Ovary (tissue), 9 donors: ENCODE results near the gene SPATA21. TPM values are rescaled to one million over a fixed set of nuclear protein-coding genes. Genes with fewer than 3 reads are reported as not detected.

ENCODE experiments used
- DNase-seq, 5 donors: peaks; one replicate each; pipeline ENCODE4 v3.0.0-alpha.2; 2019 to 2020
- H3K27ac ChIP-seq, 2 donors: fragments of 200-600 bp; one replicate each; pipeline versions ENCODE4 v1.5.1 to v1.8.0; 2019 to 2022
- H3K27me3 ChIP-seq: fragments of 200-600 bp; one replicate; pipeline ENCODE4 v1.8.0; 2022
- H3K36me3 ChIP-seq: fragments of 200-600 bp; sonication (generic); one replicate; pipeline ENCODE4 v1.5.1; 2019
- H3K4me1 ChIP-seq: one replicate; pipeline ENCODE4 v1.8.1; 2013; ENCODE audit warnings: mild to moderate bottlenecking, moderate library complexity; ENCODE audit not compliant: insufficient read depth
- H3K4me3 ChIP-seq: fragments of 200-600 bp; sonication (generic); one replicate; pipeline ENCODE4 v1.5.1; 2017
- H3K9me3 ChIP-seq, 2 donors: fragments of 200-600 bp in 1 of 2; sonication (generic) in 1 of 2; one replicate each; pipeline versions ENCODE4 v1.5.1 to v1.8.1; 2013 to 2019; ENCODE audit warnings: mild to moderate bottlenecking in 1 of 2, moderate library complexity in 1 of 2
- CTCF ChIP-seq, 3 donors: fragments of 450-650 bp in 2 of 3; fragments of 200-600 bp in 1 of 3; IDR thresholded peaks; one replicate each; pipeline versions ENCODE4 v1.5.1 to v1.8.0; 2016 to 2022; ENCODE audit warnings: antibody characterized with exemption in 3 of 3, mild to moderate bottlenecking in 1 of 3
- EP300 ChIP-seq: sonication (generic); formaldehyde crosslinking; IDR thresholded peaks from one replicate; pipeline ENCODE4 v1.6.1; 2017; ENCODE audit warnings: antibody characterized with exemption
- POLR2A ChIP-seq: fragments of 450-650 bp; IDR thresholded peaks from one replicate; pipeline ENCODE4 v1.6.1; 2017; ENCODE audit warnings: antibody characterized with exemption, mild to moderate bottlenecking, moderate library complexity
- WGBS, 3 donors: extraction: QIAGEN DNeasy Blood & Tissue Kit in 1 of 3; methylation state at CpG; one replicate each; pipeline versions ENCODE4 v1.1.5 to v1.1.7; 2013 to 2017; 5-methylcytosine and 5-hydroxymethylcytosine counted together
- intact Hi-C, 4 donors: fragments of 100-400 bp; cut with DNase I; formaldehyde crosslinking; loops; one replicate each; pipeline versions ENCODE4 v1.11.0 to v1.15.1; 2022 to 2023
- polyA plus RNA-seq, 2 donors: library from polyadenylated mRNA; stranded (reverse); fragments of 200-250 nt in 1 of 2; fragments of 350-450 nt in 1 of 2; fragmentation: Illumina TruSeq in 1 of 2; extraction: RNeasy Lipid Tissue Mini Kit (QIAGEN cat#74804) in 1 of 2; gene quantifications; one replicate each; pipeline ENCODE4 v1.2.3, GENCODE V29; 2013 to 2014
- total RNA-seq, 7 donors: library from RNA; depleted of rRNA in 2 of 7; stranded (reverse); fragments of >200 nt in 2 of 7; fragmentation: NEBNext Ultra II Directional in 3 of 7; extraction: Animal tissue kit (Norgen Biotek cat#: 25700) in 3 of 7; gene quantifications; one replicate each; pipeline versions ENCODE4 v1.1.0 to v1.2.4, GENCODE V29; 2016 to 2023
- donor health status: DM: no; HTN: no; CAD: no; lungs with moderate emphysema.
- donor health status: DM: no; HTN: no; CAD: no.
- donor health status: Bipolar disorder and iron deficiency.
- donor health status: DM: yes; HTN: yes; CAD: no.
- donor health status: DM: no; HTN: no; CAD: no.
- donor health status: DM: yes; HTN: yes; CAD: no.

SPATA21 gene
- total and polyA plus RNA-seq, 9 donors: 0.17 TPM; not detected in 8

GRCh38 chr1:16354619-16355018 is 82.6 kb downstream of the SPATA21 start:
- H3K27me3 ChIP-seq: no peaks in the 10 kb centered on the region
- H3K4me1 ChIP-seq: peaks cover 2% of the 10 kb centered on the region
- H3K27ac ChIP-seq: no peak overlapping the region
- intact Hi-C loops: loop anchor here in 3 of 4 donors (5.0 to 10.0 kb wide), 4 partner anchors 100 to 280 kb away; partner anchors contain the start of gene FAM131C (in 1 of the 3)
- no peaks in the 10 kb centered on the region for H3K9me3 ChIP-seq
- H3K4me3 ChIP-seq: no peak overlapping the region
- 65 to 80% (median 68%) methylated on average over 2 of the region's 2 CpGs for WGBS, 3 donors
- TF ChIP-seq POLR2A (no peak), EP300 (no peak), CTCF (IDR thresholded peaks at IDR 0.05) (no peak)
- H3K36me3 ChIP-seq: no peaks in the 10 kb centered on the region
- peak in 1 of 5 donors; percentile 32 for DNase-seq

DNA sequence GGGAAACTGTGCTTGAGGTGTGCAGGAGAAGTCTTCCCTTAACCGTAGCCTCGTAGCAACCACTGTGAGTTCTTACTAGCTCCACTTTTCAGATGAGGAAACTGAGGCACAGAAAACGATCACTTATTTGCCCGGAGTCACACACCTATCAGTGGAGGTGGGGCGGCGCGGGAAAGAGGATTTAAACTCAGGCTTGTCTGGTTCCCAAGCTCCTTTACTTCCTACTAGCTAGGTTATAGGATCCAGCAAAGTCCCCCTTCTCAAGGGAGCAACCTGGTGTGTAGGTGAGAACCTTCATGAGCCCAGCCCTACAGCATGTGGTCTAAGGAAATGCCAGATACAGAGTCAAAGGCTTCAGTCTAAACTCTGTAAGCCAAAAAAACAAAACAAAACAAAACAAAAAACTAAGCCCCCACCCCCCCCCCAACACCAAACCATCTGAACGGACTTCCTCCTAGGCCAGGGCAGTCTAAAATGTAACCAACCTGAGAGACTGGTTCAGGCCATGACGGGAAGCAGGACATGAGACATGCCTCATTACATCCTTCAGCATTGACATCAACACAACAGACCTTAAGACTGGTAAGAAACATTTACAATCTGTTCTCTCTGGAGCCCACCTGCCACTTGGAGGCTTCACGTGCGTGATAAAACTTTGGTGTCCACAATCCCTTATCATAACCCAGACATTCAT is 84.2 kb downstream of the SPATA21 start:
- no peaks in the 10 kb centered on the region for H3K9me3 ChIP-seq
- intact Hi-C loops: loop anchor here in 3 of 4 donors (5.0 to 10.0 kb wide), 4 partner anchors 98 to 278 kb away; partner anchors contain the start of gene FAM131C (in 1 of the 3)
- H3K4me3 ChIP-seq: peak overlapping the region; percentile 64
- 46 to 62% (median 47%) methylated on average over 10 to 11 of the region's 11 CpGs for WGBS, 3 donors
- H3K4me1 ChIP-seq: peaks cover 4% of the 10 kb centered on the region
- peak overlapping the region in 1 of 2 donors; percentile 69 for H3K27ac ChIP-seq
- TF ChIP-seq POLR2A: no peak
- no peak for TF ChIP-seq EP300
- no peak for TF ChIP-seq CTCF (IDR thresholded peaks at IDR 0.05)
- DNase-seq: peak in 1 of 5 donors; percentile 9
- H3K36me3 ChIP-seq: no peaks in the 10 kb centered on the region
- H3K27me3 ChIP-seq: no peaks in the 10 kb centered on the region

GRCh38 chr1:16351994-16352841 is 85.0 kb downstream of the SPATA21 start, which contains the start of gene FBXO42:
TSS of gene FBXO42 (minus strand) at chr1:16352480. CDS start at chr1:16315418, 37,062 bp downstream.
- H3K36me3 ChIP-seq: no peaks in the 10 kb centered on the region
- no peaks in the 10 kb centered on the region for H3K9me3 ChIP-seq
- peak within 1 kb of the TSS; percentile 69 to 78 for H3K27ac ChIP-seq
- H3K27me3 ChIP-seq: no peaks in the 10 kb centered on the region
- intact Hi-C loops: loop anchor here in 3 of 4 donors (5.0 to 10.0 kb wide), 4 partner anchors 97 to 277 kb away; partner anchors contain the start of gene FAM131C (in 1 of the 3)
- H3K4me1 ChIP-seq: peaks cover 4% of the 10 kb centered on the region
- H3K4me3 ChIP-seq: peak within 1 kb of the TSS; percentile 64
- TF ChIP-seq EP300 (no peak), CTCF (IDR thresholded peaks at IDR 0.05) (peak; percentile 13 to 74 (median 73)), POLR2A (peak; percentile 97)
- DNase-seq: peak; percentile 87 to 96 (median 92)
- 0 to 1% (median 1%) methylated on average over 59 to 81 of the region's 81 CpGs for WGBS, 3 donors

DNA sequence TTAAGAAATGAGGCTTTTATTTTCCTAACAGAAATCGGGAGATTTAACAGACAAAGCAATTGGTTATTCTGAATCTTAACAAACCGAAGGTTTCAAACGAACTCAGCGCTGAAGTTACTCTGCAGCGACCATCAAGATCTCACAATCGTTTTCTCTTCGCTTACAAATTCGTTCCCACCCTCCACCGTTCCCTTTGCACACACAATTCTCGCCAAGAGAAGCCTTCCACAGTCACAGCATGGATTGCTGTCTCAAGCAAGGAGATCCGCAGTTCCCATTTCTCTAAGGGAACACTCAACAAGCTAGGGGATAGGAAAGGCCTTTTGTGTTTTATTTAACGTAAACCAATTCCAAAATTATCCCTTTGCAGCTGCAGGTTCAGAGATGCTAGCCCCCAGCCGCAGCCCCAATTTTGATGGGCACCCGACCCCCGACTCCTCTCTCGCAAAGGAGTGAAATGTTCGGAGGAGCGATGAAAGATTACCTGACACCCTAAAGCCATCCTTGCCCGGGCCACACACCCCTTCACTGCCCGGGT is 85.7 kb downstream of the SPATA21 start:
- TF ChIP-seq POLR2A: no peak
- TF ChIP-seq CTCF (IDR thresholded peaks at IDR 0.05): no peak
- TF ChIP-seq EP300: no peak
- H3K27me3 ChIP-seq: no peaks in the 10 kb centered on the region
- peak overlapping the region; percentile 64 for H3K4me3 ChIP-seq
- 0 to 1% (median 0%) methylated on average over 20 of the region's 20 CpGs for WGBS, 3 donors
- H3K27ac ChIP-seq: peak overlapping the region; percentile 69 to 78
- intact Hi-C loops: loop anchor here in 3 of 4 donors (5.0 to 10.0 kb wide), 4 partner anchors 97 to 277 kb away; partner anchors contain the start of gene FAM131C (in 1 of the 3)
- no peak for DNase-seq
- H3K36me3 ChIP-seq: no peaks in the 10 kb centered on the region
- no peaks in the 10 kb centered on the region for H3K9me3 ChIP-seq
- H3K4me1 ChIP-seq: peaks cover 4% of the 10 kb centered on the region
